PC-3 (cell line): ENCODE results near the gene TMEM273. TPM values are rescaled to one million over a fixed set of nuclear protein-coding genes. Genes with fewer than 3 reads are reported as not detected.

Experiments used
- ATAC-seq: fragments of 200-7000 bp; cut with Tn5 transposase; 2 replicates; pipeline ENCODE4 v1.9.1; 2020; ENCODE audit warnings: mild to moderate bottlenecking, moderate library complexity
- BruUV-seq: library from RNA; stranded (reverse); fragments of 400-500 nt; replicated peaks from 2 replicates; lab custom pipeline; 2021; lab: Mats Ljungman, UMichigan
- CTCF ChIA-PET: fragments of 300-600 bp; sonication (Branson Sonifier 250); formaldehyde crosslinking; loops from one replicate; lab custom pipeline; 2022; ENCODE audit warnings: antibody characterized with exemption; lab: Charles Lee
- POLR2A ChIA-PET: fragments of 300-600 bp; sonication (Branson Sonifier 250); formaldehyde crosslinking; loops from one replicate; lab custom pipeline; 2022; ENCODE audit warnings: antibody characterized with exemption; ENCODE audit not compliant: unreplicated experiment; lab: Charles Lee
- DNase-seq: peaks from one replicate; pipeline ENCODE4 v3.0.0-alpha.2; 2015
- H2AFZ ChIP-seq: fragments of 300-600 bp; sonication (generic); 2 replicates; pipeline ENCODE4 v1.6.0; 2016; ENCODE audit warnings: antibody characterized with exemption, low read length
- H3F3A ChIP-seq: fragments of 300-600 bp; sonication (generic); one replicate; pipeline ENCODE4 v1.6.0; 2017; ENCODE audit warnings: antibody characterized with exemption, low read length, control low read depth, mild to moderate bottlenecking; ENCODE audit not compliant: unreplicated experiment
- H3K27ac ChIP-seq: fragments of 300-600 bp; sonication (generic); 2 replicates; pipeline ENCODE4 v1.5.1; 2016; ENCODE audit warnings: mild to moderate bottlenecking, low read length
- H3K27me3 ChIP-seq: fragments of 300-600 bp; sonication (generic); 2 replicates; pipeline ENCODE4 v1.6.1; 2016; ENCODE audit warnings: low read length, mixed read lengths
- H3K36me3 ChIP-seq: fragments of 300-600 bp; sonication (generic); 2 replicates; pipeline ENCODE4 v1.6.1; 2016; ENCODE audit warnings: low read depth, mixed run types, low read length, mixed read lengths
- H3K4me1 ChIP-seq: fragments of 300-600 bp; sonication (generic); 2 replicates; pipeline ENCODE4 v1.5.1; 2016; ENCODE audit warnings: low read length; ENCODE audit not compliant: insufficient read depth
- H3K4me2 ChIP-seq: fragments of 300-600 bp; sonication (generic); 2 replicates; pipeline ENCODE4 v1.6.0; 2016; ENCODE audit warnings: low read length
- H3K4me3 ChIP-seq: fragments of 300-600 bp; sonication (generic); 2 replicates; pipeline ENCODE4 v1.5.1; 2016; ENCODE audit warnings: mild to moderate bottlenecking, low read length, mixed read lengths
- H3K79me2 ChIP-seq: fragments of 300-600 bp; sonication (generic); 2 replicates; pipeline ENCODE4 v1.6.1; 2017; ENCODE audit warnings: low read length, mixed read lengths
- H3K9ac ChIP-seq: fragments of 300-600 bp; sonication (generic); 2 replicates; pipeline ENCODE4 v1.6.0; 2016; ENCODE audit warnings: mild to moderate bottlenecking, low read length
- H3K9me2 ChIP-seq: fragments of 300-600 bp; sonication (generic); replicated peaks from 2 replicates; pipeline ENCODE4 v1.6.1; 2016; ENCODE audit warnings: mixed run types, low read length, mixed read lengths
- H3K9me3 ChIP-seq: fragments of 300-600 bp; sonication (generic); 2 replicates; pipeline ENCODE4 v1.6.1; 2016; ENCODE audit warnings: low read length, mixed read lengths
- H4K20me1 ChIP-seq: fragments of 300-600 bp; sonication (generic); 2 replicates; pipeline ENCODE4 v1.6.1; 2016; ENCODE audit warnings: low read length, mixed read lengths
- CTCF ChIP-seq: fragments of 300-600 bp; sonication (generic); conservative IDR thresholded peaks from 2 replicates; pipeline ENCODE4 v1.5.1; 2017; ENCODE audit warnings: antibody characterized with exemption, low read depth, mild to moderate bottlenecking, low read length
- EZH2 ChIP-seq: fragments of 300-600 bp; sonication (generic); IDR thresholded peaks from one replicate; pipeline ENCODE4 v1.6.1; 2017; ENCODE audit warnings: antibody characterized with exemption, mild to moderate bottlenecking, low read length; ENCODE audit not compliant: unreplicated experiment
- EZH2phosphoT487 ChIP-seq: fragments of 300-600 bp; sonication (generic); IDR thresholded peaks from 2 replicates; pipeline ENCODE4 v1.6.1; 2018; ENCODE audit warnings: mild to moderate bottlenecking, antibody characterized with exemption, low read length, borderline replicate concordance
- intact Hi-C: fragments of 100-400 bp; cut with micrococcal nuclease; formaldehyde crosslinking; loops from 2 replicates; pipeline ENCODE4 v1.9.0; 2023
- total RNA-seq: library from RNA; depleted of rRNA; stranded (reverse); fragments of >200 nt; gene quantifications from 2 replicates; pipeline ENCODE4 v1.2.3, GENCODE V29; 2014

TMEM273 gene
- total RNA-seq, 1 experiment from 2014 or later, result not detected

DNA sequence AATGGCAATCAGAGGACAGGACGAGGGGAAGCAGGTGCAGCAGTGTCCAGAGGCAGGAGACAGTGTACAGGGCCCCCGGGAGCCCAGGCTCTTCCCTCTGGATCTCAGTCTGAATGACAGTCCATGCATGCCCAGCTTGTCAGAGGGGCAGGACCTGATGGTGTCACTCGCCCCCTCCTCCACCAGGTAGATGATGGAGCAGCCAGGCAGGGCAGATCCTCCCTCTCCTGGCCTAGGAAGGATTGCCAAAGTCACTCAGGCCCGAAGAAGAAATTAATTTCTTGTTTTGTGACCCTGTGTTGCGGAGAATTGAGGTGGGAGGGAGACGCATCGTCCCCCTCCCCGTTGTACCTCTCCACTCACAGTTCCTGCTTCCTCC, 76.9 kb downstream of the TMEM273 start:
- Histone ChIP-seq H4K20me1 (no peaks in the 10 kb centered on the region), H3K27ac (no peak overlapping the region), H3K9me3 (no peaks in the 10 kb centered on the region), H2AFZ (no peak overlapping the region), H3K79me2 (no peaks in the 10 kb centered on the region), H3K9ac (no peak overlapping the region), H3K36me3 (no peaks in the 10 kb centered on the region), H3K27me3 (peaks cover 82% of the 10 kb centered on the region), H3K4me1 (no peaks in the 10 kb centered on the region), H3K4me2 (no peak overlapping the region), H3K4me3 (no peak overlapping the region), H3K9me2 (no peaks in the 10 kb centered on the region), H3F3A (no peaks in the 10 kb centered on the region)
- ChIA-PET CTCF (no interaction called here), POLR2A (no interaction called here)
- DNase-seq, result no peak
- no TSS peak for BruUV-seq
- TF ChIP-seq EZH2 (no peak), CTCF (no peak), EZH2phosphoT487 (no peak)
- intact Hi-C loops, result no loop called here
- ATAC-seq, result no peak

DNA sequence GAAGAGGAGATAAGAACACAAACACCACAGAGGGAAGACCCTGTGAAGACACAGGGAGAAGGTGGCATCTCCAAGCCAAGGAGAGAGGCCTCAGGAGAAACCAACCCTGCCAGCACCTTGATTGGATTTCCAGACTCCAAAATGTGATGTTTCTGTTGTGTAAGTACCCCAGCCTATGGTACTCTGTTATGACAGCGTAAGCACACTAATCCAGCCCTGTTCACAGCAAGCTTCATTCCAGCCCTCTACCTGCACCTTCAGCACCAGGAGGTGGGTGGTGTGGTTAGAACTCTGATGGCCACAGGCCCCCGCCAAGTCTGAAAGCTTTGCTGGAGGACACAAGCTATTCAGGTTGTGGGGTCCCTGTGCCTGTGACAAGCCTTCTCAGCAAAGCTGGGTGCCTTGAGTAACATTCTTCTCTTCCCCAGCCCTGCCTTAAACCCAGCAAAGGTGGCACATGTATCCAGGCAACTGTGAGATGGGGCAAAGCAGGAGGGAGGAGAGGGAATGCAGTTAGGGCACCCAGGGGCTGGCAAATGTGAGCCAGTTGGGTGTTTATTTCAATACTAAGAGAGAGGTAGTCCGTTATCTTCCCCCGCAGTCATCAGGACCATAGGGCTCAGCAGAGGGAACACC, 77.4 kb downstream of the TMEM273 start:
- H3K36me3 ChIP-seq, result no peaks in the 10 kb centered on the region
- no peaks in the 10 kb centered on the region for H3K9me2 ChIP-seq
- H2AFZ ChIP-seq, result no peak overlapping the region
- H3K4me3 ChIP-seq, result no peak overlapping the region
- no peaks in the 10 kb centered on the region for H4K20me1 ChIP-seq
- ChIA-PET CTCF (no interaction called here), POLR2A (no interaction called here)
- intact Hi-C loops, result no loop called here
- no peak overlapping the region for H3K4me2 ChIP-seq
- H3K9me3 ChIP-seq, result no peaks in the 10 kb centered on the region
- H3F3A ChIP-seq, result no peaks in the 10 kb centered on the region
- H3K27ac ChIP-seq, result no peak overlapping the region
- no peak for TF ChIP-seq EZH2phosphoT487
- no peak for TF ChIP-seq EZH2
- TF ChIP-seq CTCF, result no peak
- peaks cover 77% of the 10 kb centered on the region for H3K27me3 ChIP-seq
- ATAC-seq (no peak), DNase-seq (no peak)
- no peaks in the 10 kb centered on the region for H3K4me1 ChIP-seq
- no TSS peak for BruUV-seq
- H3K9ac ChIP-seq, result no peak overlapping the region
- no peaks in the 10 kb centered on the region for H3K79me2 ChIP-seq

- no peaks in the 10 kb centered on the region for H3K9me3 ChIP-seq
- H2AFZ ChIP-seq, result no peak overlapping the region
- no peaks in the 10 kb centered on the region for H3K9me2 ChIP-seq
- H3K79me2 ChIP-seq, result no peaks in the 10 kb centered on the region
- H3K27me3 ChIP-seq, result peaks cover 71% of the 10 kb centered on the region
- H4K20me1 ChIP-seq, result no peaks in the 10 kb centered on the region
- no peak overlapping the region for H3K9ac ChIP-seq
- ChIA-PET CTCF (no interaction called here), POLR2A (no interaction called here)
- no peak for TF ChIP-seq EZH2
- no peak for TF ChIP-seq EZH2phosphoT487
- no peak for TF ChIP-seq CTCF
- no TSS peak for BruUV-seq
- no peaks in the 10 kb centered on the region for H3K36me3 ChIP-seq
- no peak overlapping the region for H3K4me2 ChIP-seq
- intact Hi-C loops, result no loop called here
- no peak overlapping the region for H3K27ac ChIP-seq
- no peak for ATAC-seq
- no peaks in the 10 kb centered on the region for H3F3A ChIP-seq
- H3K4me3 ChIP-seq, result no peak overlapping the region
- no peaks in the 10 kb centered on the region for H3K4me1 ChIP-seq
- DNase-seq, result no peak
Measured at GRCh38 chr10:49109669-49110340, 78.4 kb downstream of the TMEM273 start.
